ENCODE measurements around the gene TMSB4X.

DNA sequence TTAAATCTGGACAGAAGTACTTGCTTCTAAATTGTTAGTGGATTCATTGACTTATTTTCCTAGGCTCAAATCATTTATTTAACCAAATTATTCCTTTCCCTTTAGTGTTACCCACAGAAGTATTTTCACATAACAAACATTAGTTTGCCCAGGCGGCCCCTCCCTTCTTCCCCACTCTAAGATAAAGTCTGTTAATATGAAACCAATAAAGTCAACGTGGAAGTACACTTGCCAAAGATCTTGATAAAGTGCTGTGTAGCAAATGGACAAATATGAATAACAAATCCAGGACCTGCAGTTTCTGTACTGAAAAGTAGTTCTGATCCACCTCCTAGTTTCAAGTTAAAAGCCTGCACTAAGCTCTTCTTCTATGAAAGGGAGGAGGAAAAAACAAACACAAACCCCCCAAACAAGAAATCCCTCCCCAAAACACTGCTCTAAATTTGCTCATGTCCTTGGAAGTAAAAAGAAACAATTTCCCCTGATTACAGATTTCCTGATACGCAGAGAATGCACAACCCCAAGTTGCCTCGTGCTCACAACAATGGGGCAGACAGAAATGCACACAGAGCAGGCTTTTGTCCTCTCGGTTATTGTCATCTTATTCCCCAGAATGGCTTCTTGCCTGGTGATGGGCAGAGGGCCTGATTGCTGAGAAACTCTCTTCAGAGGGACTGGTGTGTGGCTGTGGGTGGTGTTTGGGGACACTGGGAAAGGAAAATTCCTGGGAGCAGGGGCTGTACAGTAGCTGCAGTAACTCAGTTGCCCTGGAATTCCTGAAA lies 23.2 kb downstream of the TMSB4X start:
- TF ChIP-seq E2F5 (CRISPR knock-in tag; IDR thresholded peaks at IDR 0.05), result no peak
- no peak for TF ChIP-seq SP1 (CRISPR knock-in tag; conservative IDR thresholded peaks at IDR 0.05)
- TF ChIP-seq, protein P1, sequence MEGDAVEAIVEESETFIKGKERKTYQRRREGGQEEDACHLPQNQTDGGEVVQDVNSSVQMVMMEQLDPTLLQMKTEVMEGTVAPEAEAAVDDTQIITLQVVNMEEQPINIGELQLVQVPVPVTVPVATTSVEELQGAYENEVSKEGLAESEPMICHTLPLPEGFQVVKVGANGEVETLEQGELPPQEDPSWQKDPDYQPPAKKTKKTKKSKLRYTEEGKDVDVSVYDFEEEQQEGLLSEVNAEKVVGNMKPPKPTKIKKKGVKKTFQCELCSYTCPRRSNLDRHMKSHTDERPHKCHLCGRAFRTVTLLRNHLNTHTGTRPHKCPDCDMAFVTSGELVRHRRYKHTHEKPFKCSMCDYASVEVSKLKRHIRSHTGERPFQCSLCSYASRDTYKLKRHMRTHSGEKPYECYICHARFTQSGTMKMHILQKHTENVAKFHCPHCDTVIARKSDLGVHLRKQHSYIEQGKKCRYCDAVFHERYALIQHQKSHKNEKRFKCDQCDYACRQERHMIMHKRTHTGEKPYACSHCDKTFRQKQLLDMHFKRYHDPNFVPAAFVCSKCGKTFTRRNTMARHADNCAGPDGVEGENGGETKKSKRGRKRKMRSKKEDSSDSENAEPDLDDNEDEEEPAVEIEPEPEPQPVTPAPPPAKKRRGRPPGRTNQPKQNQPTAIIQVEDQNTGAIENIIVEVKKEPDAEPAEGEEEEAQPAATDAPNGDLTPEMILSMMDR (IDR thresholded peaks at IDR 0.05), result no peak
- TF ChIP-seq FOXP4 (CRISPR knock-in tag; IDR thresholded peaks at IDR 0.05), result no peak
- no peak for TF ChIP-seq NR1H2 (CRISPR knock-in tag; IDR thresholded peaks at IDR 0.05)
- TF ChIP-seq ZNF232 (CRISPR knock-in tag; IDR thresholded peaks at IDR 0.05), result no peak
- TF ChIP-seq CDX4 (CRISPR knock-in tag; IDR thresholded peaks at IDR 0.05; ENCODE audit: borderline replicate concordance), result no peak
- TF ChIP-seq, protein P2, sequence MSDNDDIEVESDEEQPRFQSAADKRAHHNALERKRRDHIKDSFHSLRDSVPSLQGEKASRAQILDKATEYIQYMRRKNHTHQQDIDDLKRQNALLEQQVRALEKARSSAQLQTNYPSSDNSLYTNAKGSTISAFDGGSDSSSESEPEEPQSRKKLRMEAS (CRISPR knock-in tag; IDR thresholded peaks at IDR 0.05), result no peak
- TF ChIP-seq CREM (CRISPR knock-in tag; IDR thresholded peaks at IDR 0.05), result no peak
